Rectal smooth muscle tissue (tissue), 1 donor: ENCODE results near the gene SYNE4.

Source experiments
- H3K27ac ChIP-seq: one replicate; pipeline ENCODE4 v1.7.0; 2013; ENCODE audit warnings: low read depth, low read length, inconsistent platforms
- H3K27me3 ChIP-seq: one replicate; pipeline ENCODE4 v1.7.0; 2013; ENCODE audit warnings: low read length; ENCODE audit not compliant: control insufficient read depth, insufficient read depth
- H3K36me3 ChIP-seq: one replicate; pipeline ENCODE4 v1.7.0; 2013; ENCODE audit warnings: low read length; ENCODE audit not compliant: control insufficient read depth, insufficient read depth
- H3K4me1 ChIP-seq: one replicate; pipeline ENCODE4 v1.7.0; 2013; ENCODE audit warnings: low read length; ENCODE audit not compliant: control insufficient read depth, insufficient read depth
- H3K4me3 ChIP-seq: one replicate; pipeline ENCODE4 v1.7.0; 2013; ENCODE audit warnings: low read length
- H3K9ac ChIP-seq: one replicate; pipeline ENCODE4 v1.7.0; 2013; ENCODE audit warnings: low read length

Gene SYNE4

GRCh38 chr19:36014012-36014924 lies 5.7 kb upstream of the SYNE4 start, which contains the start of gene ALKBH6:
TSS of gene ALKBH6 (minus strand) at chr19:36014213. CDS start at chr19:36013397, 816 bp downstream.
- H3K4me3 ChIP-seq, result peak within 1 kb of the TSS; percentile 74
- peaks cover 9% of the 10 kb centered on the region for H3K4me1 ChIP-seq
- H3K27ac ChIP-seq, result peak within 1 kb of the TSS; percentile 51
- H3K27me3 ChIP-seq, result no peaks in the 10 kb centered on the region
- H3K9ac ChIP-seq, result peak within 1 kb of the TSS; percentile 39
- peaks cover 6% of the 10 kb centered on the region for H3K36me3 ChIP-seq

- peaks cover 4% of the 10 kb centered on the region for H3K36me3 ChIP-seq
- peak overlapping the region; percentile 74 for H3K4me3 ChIP-seq
- H3K27me3 ChIP-seq, result no peaks in the 10 kb centered on the region
- H3K27ac ChIP-seq, result peak overlapping the region; percentile 51
- H3K9ac ChIP-seq, result peak overlapping the region; percentile 39
- H3K4me1 ChIP-seq, result peaks cover 9% of the 10 kb centered on the region
Measured at GRCh38 chr19:36013280-36014011, 4.8 kb upstream of the SYNE4 start.

GRCh38 chr19:36010402-36010801 lies 1.8 kb upstream of the SYNE4 start:
- no peak overlapping the region for H3K9ac ChIP-seq
- H3K4me3 ChIP-seq, result no peak overlapping the region
- no peaks in the 10 kb centered on the region for H3K27me3 ChIP-seq
- H3K36me3 ChIP-seq, result no peaks in the 10 kb centered on the region
- peaks cover 9% of the 10 kb centered on the region for H3K4me1 ChIP-seq
- no peak overlapping the region for H3K27ac ChIP-seq

GRCh38 chr19:36009633-36010379 lies 1.2 kb upstream of the SYNE4 start:
- Histone ChIP-seq H3K36me3 (no peaks in the 10 kb centered on the region), H3K27ac (peak overlapping the region; percentile 48), H3K27me3 (no peaks in the 10 kb centered on the region), H3K9ac (peak overlapping the region; percentile 24), H3K4me3 (peak overlapping the region; percentile 55), H3K4me1 (peaks cover 9% of the 10 kb centered on the region)

- peak overlapping the region; percentile 55 for H3K4me3 ChIP-seq
- no peaks in the 10 kb centered on the region for H3K36me3 ChIP-seq
- H3K4me1 ChIP-seq, result peaks cover 7% of the 10 kb centered on the region
- H3K27me3 ChIP-seq, result no peaks in the 10 kb centered on the region
- H3K27ac ChIP-seq, result peak overlapping the region; percentile 48
- peak overlapping the region; percentile 24 for H3K9ac ChIP-seq
Measured at GRCh38 chr19:36009220-36009619, 607 bp upstream of the SYNE4 start.

GRCh38 chr19:36006955-36007354 lies 1.7 kb downstream of the SYNE4 start:
- Histone ChIP-seq H3K27ac (no peak overlapping the region), H3K4me3 (no peak overlapping the region), H3K36me3 (peaks cover 2% of the 10 kb centered on the region), H3K9ac (no peak overlapping the region), H3K4me1 (peaks cover 2% of the 10 kb centered on the region), H3K27me3 (no peaks in the 10 kb centered on the region)

- H3K4me1 ChIP-seq, result peaks cover 4% of the 10 kb centered on the region
- H3K9ac ChIP-seq, result no peak overlapping the region
- H3K27ac ChIP-seq, result no peak overlapping the region
- H3K4me3 ChIP-seq, result no peak overlapping the region
- no peaks in the 10 kb centered on the region for H3K27me3 ChIP-seq
- H3K36me3 ChIP-seq, result peaks cover 6% of the 10 kb centered on the region
Measured at GRCh38 chr19:36003284-36003683, 5.3 kb downstream of the SYNE4 start.

GRCh38 chr19:36001605-36002004 lies 7.0 kb downstream of the SYNE4 start:
- Histone ChIP-seq H3K27me3 (no peaks in the 10 kb centered on the region), H3K36me3 (peaks cover 6% of the 10 kb centered on the region), H3K4me1 (peaks cover 6% of the 10 kb centered on the region), H3K27ac (no peak overlapping the region), H3K9ac (no peak overlapping the region), H3K4me3 (no peak overlapping the region)

GRCh38 chr19:35996777-35997176 lies 11.8 kb downstream of the SYNE4 start:
- Histone ChIP-seq H3K27me3 (no peaks in the 10 kb centered on the region), H3K4me1 (peaks cover 18% of the 10 kb centered on the region), H3K36me3 (peaks cover 4% of the 10 kb centered on the region), H3K9ac (no peak overlapping the region), H3K27ac (no peak overlapping the region), H3K4me3 (peak overlapping the region; percentile 87)

- Histone ChIP-seq H3K9ac (peak within 1 kb of the TSS; percentile 84), H3K27ac (peak within 1 kb of the TSS; percentile 75), H3K27me3 (no peaks in the 10 kb centered on the region), H3K36me3 (peaks cover 4% of the 10 kb centered on the region), H3K4me3 (peak within 1 kb of the TSS; percentile 87), H3K4me1 (peaks cover 18% of the 10 kb centered on the region)
Measured at GRCh38 chr19:35995048-35995993, 13.3 kb downstream of the SYNE4 start, which contains the start of gene SDHAF1. TSS of gene SDHAF1 (plus strand) at chr19:35995188. CDS start at chr19:35995275, 87 bp downstream.

- H3K27me3 ChIP-seq, result peaks cover 3% of the 10 kb centered on the region
- no peak overlapping the region for H3K27ac ChIP-seq
- peak overlapping the region; percentile 87 for H3K4me3 ChIP-seq
- no peak overlapping the region for H3K9ac ChIP-seq
- peaks cover 4% of the 10 kb centered on the region for H3K36me3 ChIP-seq
- H3K4me1 ChIP-seq, result peaks cover 15% of the 10 kb centered on the region
Measured at GRCh38 chr19:35993923-35994598, 14.6 kb downstream of the SYNE4 start.
